NCI-H187 (cell line): ENCODE results near the gene BUD13.
"Not testable (repeated sequence)": the region's sequence is repeated elsewhere in the genome, so short reads cannot be mapped to it uniquely, and the experiment has no call there.

Experiments
- DNase-seq, 2 experiments: peaks; one replicate each; lab custom pipeline; 2025; lab: John Stamatoyannopoulos, UW

Gene BUD13

DNA sequence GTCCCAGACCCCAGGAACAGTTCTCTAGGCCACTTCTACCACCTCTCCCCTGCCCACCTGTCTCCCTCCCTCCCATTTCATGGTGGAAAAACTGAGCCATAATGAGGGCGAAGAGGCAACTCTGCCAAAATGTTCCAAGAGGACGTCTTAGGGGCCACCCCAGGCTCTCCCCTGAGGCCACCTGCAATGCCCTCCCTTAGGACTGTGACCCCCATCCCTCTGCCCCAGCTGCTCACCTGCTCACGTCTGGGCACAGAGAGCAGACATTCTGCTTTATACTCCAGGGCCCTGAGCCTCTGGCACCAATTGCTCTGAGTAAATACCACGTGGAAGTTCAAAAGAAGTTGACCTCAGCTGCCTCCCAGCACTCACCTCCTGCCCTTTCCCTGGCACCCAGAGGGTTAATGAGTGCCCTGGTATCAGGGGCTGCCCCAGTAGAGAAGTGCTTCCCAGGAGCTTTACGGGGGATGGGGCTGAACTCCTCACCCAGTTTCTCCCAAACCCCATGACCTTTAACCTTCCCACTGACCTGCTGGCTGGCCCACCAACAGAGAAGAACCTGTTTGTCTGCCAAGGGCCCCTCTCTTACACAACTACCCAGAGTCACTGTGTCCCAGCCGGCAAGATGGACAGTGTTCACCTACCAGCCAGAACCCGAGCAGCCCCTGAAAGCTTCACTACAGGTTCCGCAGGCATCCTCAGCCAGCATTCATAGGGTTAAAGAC, 19.5 kb upstream of the BUD13 start:
- no peak for DNase-seq

DNA sequence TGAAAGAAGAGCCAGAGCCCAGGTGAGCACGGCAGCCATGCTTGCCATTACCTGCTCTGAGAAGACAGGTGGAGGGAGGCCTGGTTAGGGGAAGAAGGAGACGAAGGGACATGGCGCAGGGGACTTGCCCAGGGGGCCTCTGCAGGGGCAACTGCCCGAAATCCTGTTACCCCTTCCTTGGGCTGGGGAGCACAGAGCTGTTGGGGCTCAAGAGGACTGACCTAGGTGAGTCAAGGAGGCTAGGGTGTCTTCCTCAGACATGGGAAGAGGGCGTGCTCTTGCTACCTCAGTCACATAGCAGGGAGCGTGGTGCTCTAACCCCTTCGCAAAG, 19.0 kb upstream of the BUD13 start, which contains the start of gene APOA5:
Gene APOA5 (minus strand): TSS at position 67 of the 331 bp plus-strand sequence. CDS start 19 bp downstream, at position 48.
- DNase-seq = no peak

- peak in 1 of 2 experiments; percentile 44 for DNase-seq
These were observed 18.4 kb upstream of the BUD13 start for GRCh38 chr11:116791002-116791812.

DNA sequence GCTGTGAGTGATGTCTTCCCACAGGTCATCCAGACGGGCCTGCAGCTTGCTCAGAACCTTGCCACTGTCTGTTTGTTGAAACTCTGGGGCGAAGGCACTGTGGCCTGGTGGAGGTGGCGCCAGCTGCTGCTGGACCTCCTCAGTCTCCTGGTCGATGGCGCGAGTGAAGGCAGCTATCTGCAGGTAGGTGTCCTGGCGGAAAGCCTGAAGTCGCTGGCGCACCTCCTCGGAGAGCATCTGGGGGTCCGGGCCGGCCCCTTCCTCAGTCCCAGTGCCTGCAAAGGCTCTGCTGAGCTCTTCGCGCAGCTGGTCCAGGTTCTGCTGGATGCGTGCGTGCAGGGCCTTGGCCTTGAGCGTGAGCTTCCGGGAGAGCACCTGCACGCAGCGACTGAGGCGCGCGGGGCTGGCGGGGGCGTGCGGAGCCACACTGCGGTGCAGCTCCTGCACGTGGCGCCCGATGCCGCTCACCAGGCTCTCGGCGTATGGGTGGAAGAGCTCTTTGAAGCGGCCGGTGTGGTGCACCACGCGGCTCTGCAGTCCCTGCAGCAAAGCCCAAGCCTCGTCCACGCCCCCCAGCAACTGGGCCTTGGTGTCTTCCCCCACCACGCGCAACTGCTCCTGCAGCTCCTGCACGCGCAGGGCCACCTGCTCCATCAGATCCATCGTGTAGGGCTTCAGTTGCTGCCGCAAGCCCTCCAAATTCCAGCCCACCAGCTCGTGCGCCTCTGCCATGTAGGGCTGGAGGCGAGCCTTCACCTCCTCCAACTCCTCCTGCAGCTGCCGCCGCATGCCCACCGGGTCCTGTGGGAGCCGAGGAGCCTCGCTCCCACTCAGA, 17.6 kb upstream of the BUD13 start:
- DNase-seq = no peak

- no peak for DNase-seq
These were observed 16.2 kb upstream of the BUD13 start for GRCh38 chr11:116788975-116789374.

GRCh38 chr11:116788534-116788933, 15.7 kb upstream of the BUD13 start:
- DNase-seq = no peak

GRCh38 chr11:116787786-116788486, 15.1 kb upstream of the BUD13 start, which contains the start of gene ZPR1:
TSS of gene ZPR1 (minus strand) at chr11:116788023. CDS start at chr11:116787990, 33 bp downstream.
- DNase-seq = peak in 1 of 2 experiments; percentile 21

DNA sequence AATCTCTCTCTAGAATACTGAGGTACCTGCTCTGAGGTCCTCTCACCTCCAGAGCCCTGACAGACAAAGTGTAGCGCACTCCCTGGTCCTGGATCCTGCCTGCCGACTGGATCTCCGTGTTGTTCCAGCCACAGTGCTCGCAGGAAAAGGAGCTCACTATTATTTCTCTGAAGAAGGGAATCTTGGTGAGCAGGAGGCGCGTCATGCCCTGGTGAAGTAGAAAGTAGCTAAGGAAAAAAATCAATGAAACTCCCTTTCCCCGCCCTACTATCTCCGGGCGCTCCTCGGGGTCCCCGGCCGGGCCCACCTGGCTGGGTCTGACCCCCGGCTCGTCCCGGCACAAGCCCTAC, 14.6 kb upstream of the BUD13 start:
- DNase-seq = no peak

- no peak for DNase-seq
These were observed 14.2 kb upstream of the BUD13 start for GRCh38 chr11:116786966-116787365.

DNA sequence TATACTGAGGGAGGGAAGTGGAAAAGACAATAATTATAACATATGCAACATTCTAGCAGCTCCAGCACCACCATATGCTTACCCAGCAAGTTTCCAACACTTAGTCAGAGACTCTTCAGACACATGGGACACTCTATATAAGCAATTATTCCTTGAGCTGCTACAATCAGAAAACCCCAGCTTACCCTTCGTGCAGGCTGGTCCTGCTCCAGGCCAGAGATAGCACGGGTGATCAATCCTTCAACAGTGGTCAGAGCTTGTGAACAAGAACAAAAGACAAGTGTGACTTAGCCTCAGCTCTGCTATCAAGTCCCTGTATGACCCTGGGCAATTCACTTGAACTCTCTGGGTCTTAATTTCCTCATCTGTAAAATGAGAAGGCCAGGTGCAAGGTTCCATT, 13.5 kb upstream of the BUD13 start:
- DNase-seq = no peak

DNA sequence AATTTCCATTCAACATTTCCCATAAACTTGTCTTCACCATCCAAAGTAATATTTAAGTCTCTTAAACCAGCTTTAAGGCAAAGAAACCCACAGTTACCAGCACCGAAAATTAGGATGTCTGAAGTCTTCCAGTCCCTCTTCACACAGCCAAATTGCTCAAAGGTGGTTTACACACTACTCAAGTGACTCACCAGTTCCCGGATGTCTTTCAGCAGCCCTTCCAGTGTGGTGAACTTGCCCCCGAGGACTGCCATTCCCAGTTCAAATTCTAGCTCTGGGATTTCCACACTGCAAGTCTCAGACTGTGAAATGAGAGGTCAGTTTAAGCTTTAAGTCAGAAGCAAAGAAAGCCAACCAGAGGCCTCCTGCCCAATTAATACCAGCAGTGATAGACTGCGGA, 9.9 kb upstream of the BUD13 start:
- no peak for DNase-seq

GRCh38 chr11:116778556-116778955, 5.8 kb upstream of the BUD13 start:
- DNase-seq = no peak

GRCh38 chr11:116777056-116777455, 4.3 kb upstream of the BUD13 start:
- DNase-seq = no peak

DNA sequence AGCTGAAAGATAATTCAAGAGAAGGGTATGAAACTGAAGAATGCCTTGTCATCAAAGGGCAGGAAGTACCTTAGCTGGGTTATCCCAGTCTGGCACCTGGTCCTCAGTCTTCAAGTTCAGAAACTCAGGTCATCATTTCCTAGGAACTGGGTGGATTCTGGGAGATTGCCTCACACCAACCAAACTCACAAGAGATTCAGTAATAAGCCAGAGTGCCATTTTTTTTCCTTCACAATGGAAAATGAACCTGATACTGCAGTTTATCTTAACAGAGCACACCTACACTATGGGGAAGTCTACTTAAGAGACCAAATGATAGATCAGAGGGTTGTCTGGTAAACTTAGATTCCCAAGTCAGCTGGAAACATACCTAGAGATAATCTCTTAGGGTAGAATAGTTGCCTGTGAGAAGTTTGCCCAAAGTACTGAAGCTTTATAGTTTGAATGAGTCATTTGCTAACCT, 3.8 kb upstream of the BUD13 start:
- no peak for DNase-seq

DNA sequence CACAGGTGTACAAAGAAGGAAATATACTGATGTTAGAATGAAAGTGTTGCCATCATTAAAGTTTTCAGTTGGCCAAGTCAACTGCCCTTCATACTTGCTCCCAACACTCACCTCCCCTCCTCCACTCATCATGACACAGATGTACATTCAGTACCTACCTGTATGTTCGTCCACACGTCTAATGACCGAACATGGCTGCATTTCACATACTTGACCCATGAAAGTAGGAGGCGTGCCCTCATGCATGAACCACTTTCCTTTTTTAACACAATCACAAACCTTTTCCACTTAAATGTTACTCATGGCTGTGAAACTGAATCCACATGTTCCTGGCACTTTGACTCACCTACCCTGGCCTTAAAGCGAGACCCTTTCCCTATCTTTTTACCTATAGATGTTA, 3.2 kb upstream of the BUD13 start:
- no peak for DNase-seq

- DNase-seq = no peak
These were observed 1.9 kb upstream of the BUD13 start for GRCh38 chr11:116774661-116775060.

DNA sequence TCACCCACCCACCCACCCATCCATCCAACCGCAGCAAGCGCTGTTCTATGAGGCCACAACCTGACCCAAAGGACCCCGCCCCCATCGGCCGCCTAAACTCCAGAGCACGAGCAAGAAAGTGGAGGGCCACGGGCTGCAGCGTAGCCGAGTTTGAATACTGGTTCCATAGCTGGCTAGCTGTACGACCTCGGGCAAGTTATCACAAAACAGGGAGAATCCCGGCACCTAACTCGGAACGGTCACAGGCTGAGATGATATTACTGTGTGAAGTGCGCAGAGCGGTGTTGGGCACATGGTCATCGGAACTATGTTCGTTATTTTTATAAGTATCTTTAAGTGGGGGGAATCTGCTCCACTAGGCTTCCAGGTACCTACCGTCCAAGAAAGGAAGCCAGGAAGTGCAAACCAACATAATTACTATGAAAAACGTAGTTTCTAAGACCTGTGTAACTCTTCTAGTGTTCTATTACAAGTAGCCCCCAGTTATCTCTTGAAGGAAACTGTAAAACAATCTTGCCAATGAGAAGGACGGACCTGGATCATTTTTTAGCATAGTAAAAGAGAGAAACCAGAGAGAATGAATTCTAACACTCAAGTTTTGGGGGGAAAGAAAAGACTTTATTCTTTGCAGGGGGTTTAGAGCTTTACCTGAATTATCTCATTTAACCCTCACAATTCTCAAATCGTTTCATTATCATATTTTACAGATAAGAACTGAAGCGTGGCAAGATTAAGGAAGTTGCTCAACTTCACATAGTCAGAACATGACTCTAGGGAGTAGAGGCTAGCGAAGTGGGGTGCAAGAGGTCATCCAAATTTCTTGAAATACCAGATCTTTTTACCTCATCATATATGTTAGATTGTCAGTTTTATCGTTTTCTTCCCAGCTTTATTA, 663 bp upstream of the BUD13 start:
- no peak for DNase-seq

GRCh38 chr11:116771935-116772334, 852 bp downstream of the BUD13 start:
- DNase-seq = no peak

- no peak for DNase-seq
These were observed 10.7 kb downstream of the BUD13 start for GRCh38 chr11:116762132-116762531.

GRCh38 chr11:116756044-116756443, 16.7 kb downstream of the BUD13 start:
- DNase-seq = not testable (repeated sequence)
